Measurements from ENCODE around the gene KCTD14. TPM values are rescaled to one million over a fixed set of nuclear protein-coding genes. Genes with fewer than 3 reads are reported as not detected.

The KCTD14 gene
- total RNA-seq, 1 experiment from 2014 or later = 12.6 TPM

GRCh38 chr11:78046486-78046854 lies 23.4 kb upstream of the KCTD14 start:
- no peak for ATAC-seq
- no peaks in the 10 kb centered on the region; the same call in 1 of the 2 replicates for H3K36me3 Mint-ChIP-seq
- H3K9me3 Mint-ChIP-seq = peaks cover 4% of the 10 kb centered on the region; the same call in 1 of the 2 replicates
- TF ChIP-seq, protein P1, sequence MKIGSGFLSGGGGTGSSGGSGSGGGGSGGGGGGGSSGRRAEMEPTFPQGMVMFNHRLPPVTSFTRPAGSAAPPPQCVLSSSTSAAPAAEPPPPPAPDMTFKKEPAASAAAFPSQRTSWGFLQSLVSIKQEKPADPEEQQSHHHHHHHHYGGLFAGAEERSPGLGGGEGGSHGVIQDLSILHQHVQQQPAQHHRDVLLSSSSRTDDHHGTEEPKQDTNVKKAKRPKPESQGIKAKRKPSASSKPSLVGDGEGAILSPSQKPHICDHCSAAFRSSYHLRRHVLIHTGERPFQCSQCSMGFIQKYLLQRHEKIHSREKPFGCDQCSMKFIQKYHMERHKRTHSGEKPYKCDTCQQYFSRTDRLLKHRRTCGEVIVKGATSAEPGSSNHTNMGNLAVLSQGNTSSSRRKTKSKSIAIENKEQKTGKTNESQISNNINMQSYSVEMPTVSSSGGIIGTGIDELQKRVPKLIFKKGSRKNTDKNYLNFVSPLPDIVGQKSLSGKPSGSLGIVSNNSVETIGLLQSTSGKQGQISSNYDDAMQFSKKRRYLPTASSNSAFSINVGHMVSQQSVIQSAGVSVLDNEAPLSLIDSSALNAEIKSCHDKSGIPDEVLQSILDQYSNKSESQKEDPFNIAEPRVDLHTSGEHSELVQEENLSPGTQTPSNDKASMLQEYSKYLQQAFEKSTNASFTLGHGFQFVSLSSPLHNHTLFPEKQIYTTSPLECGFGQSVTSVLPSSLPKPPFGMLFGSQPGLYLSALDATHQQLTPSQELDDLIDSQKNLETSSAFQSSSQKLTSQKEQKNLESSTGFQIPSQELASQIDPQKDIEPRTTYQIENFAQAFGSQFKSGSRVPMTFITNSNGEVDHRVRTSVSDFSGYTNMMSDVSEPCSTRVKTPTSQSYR (CRISPR knock-in tag; IDR thresholded peaks at IDR 0.05) = no peak
- TF ChIP-seq, protein P2, sequence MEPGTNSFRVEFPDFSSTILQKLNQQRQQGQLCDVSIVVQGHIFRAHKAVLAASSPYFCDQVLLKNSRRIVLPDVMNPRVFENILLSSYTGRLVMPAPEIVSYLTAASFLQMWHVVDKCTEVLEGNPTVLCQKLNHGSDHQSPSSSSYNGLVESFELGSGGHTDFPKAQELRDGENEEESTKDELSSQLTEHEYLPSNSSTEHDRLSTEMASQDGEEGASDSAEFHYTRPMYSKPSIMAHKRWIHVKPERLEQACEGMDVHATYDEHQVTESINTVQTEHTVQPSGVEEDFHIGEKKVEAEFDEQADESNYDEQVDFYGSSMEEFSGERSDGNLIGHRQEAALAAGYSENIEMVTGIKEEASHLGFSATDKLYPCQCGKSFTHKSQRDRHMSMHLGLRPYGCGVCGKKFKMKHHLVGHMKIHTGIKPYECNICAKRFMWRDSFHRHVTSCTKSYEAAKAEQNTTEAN (CRISPR knock-in tag; IDR thresholded peaks at IDR 0.05) = no peak
- TF ChIP-seq TEAD1 (CRISPR knock-in tag; IDR thresholded peaks at IDR 0.05) (no peak), HMGA2 (CRISPR knock-in tag; IDR thresholded peaks at IDR 0.05) (no peak), CTCF (IDR thresholded peaks at IDR 0.05) (no peak), FOXP4 (CRISPR knock-in tag; IDR thresholded peaks at IDR 0.05) (no peak)
- TF ChIP-seq, protein P3, sequence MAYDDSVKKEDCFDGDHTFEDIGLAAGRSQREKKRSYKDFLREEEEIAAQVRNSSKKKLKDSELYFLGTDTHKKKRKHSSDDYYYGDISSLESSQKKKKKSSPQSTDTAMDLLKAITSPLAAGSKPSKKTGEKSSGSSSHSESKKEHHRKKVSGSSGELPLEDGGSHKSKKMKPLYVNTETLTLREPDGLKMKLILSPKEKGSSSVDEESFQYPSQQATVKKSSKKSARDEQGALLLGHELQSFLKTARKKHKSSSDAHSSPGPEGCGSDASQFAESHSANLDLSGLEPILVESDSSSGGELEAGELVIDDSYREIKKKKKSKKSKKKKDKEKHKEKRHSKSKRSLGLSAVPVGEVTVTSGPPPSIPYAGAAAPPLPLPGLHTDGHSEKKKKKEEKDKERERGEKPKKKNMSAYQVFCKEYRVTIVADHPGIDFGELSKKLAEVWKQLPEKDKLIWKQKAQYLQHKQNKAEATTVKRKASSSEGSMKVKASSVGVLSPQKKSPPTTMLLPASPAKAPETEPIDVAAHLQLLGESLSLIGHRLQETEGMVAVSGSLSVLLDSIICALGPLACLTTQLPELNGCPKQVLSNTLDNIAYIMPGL (CRISPR knock-in tag; IDR thresholded peaks at IDR 0.05) = no peak
- TF ChIP-seq, protein P4, sequence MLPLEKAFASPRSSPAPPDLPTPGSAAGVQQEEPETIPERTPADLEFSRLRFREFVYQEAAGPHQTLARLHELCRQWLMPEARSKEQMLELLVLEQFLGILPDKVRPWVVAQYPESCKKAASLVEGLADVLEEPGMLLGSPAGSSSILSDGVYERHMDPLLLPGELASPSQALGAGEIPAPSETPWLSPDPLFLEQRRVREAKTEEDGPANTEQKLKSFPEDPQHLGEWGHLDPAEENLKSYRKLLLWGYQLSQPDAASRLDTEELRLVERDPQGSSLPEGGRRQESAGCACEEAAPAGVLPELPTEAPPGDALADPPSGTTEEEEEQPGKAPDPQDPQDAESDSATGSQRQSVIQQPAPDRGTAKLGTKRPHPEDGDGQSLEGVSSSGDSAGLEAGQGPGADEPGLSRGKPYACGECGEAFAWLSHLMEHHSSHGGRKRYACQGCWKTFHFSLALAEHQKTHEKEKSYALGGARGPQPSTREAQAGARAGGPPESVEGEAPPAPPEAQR (CRISPR knock-in tag; IDR thresholded peaks at IDR 0.05) = no peak
- TF ChIP-seq, protein P5, sequence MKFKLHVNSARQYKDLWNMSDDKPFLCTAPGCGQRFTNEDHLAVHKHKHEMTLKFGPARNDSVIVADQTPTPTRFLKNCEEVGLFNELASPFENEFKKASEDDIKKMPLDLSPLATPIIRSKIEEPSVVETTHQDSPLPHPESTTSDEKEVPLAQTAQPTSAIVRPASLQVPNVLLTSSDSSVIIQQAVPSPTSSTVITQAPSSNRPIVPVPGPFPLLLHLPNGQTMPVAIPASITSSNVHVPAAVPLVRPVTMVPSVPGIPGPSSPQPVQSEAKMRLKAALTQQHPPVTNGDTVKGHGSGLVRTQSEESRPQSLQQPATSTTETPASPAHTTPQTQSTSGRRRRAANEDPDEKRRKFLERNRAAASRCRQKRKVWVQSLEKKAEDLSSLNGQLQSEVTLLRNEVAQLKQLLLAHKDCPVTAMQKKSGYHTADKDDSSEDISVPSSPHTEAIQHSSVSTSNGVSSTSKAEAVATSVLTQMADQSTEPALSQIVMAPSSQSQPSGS (CRISPR knock-in tag; IDR thresholded peaks at IDR 0.05; ENCODE audit: borderline replicate concordance, low read depth) = no peak
- DNase-seq (ENCODE audit: low spot score) = no peak
- H3K4me1 Mint-ChIP-seq = peaks cover 23% of the 10 kb centered on the region
- CTCF ChIA-PET = interaction anchor here (0.8 to 4.2 kb wide), 18 partner anchors 9 to 295 kb away, joined by 3 to 46 read pairs (median 6); partner anchors contain the start of genes ALG8, INTS4, KCTD21 and NDUFC2
- H3K27ac Mint-ChIP-seq = no peak overlapping the region
- H3K27me3 Mint-ChIP-seq (ENCODE audit: low read depth) = peaks cover 23% of the 10 kb centered on the region
- POLR2A ChIA-PET = interaction anchor here (1.0 kb wide), 1 partner anchor 52 kb away, joined by 3 read pairs; the partner anchor contains the start of gene INTS4
- peak overlapping the region; percentile 62 for H3K4me3 Mint-ChIP-seq

Measured in WTC11 (cell line).